ENCODE results near the gene EML2. TPM values are rescaled to one million over a fixed set of nuclear protein-coding genes. Genes with fewer than 3 reads are reported as not detected.
"Not testable (repeated sequence)": the region's sequence is repeated elsewhere in the genome, so short reads cannot be mapped to it uniquely, and the experiment has no call there.

Gene EML2
- total RNA-seq, 1 experiment from 2014 or later, result 28.4 TPM

- no peak for DNase-seq (ENCODE audit: low read depth)
Measured at GRCh38 chr19:45655073-45655472, 15.9 kb upstream of the EML2 start.

GRCh38 chr19:45653634-45654033 is 14.4 kb upstream of the EML2 start:
- no peak for DNase-seq (ENCODE audit: low read depth)

- no peak for DNase-seq (ENCODE audit: low read depth)
Measured at GRCh38 chr19:45650722-45651121, 11.5 kb upstream of the EML2 start.

- DNase-seq (ENCODE audit: low read depth), result no peak
Measured at GRCh38 chr19:45646345-45646698, 7.1 kb upstream of the EML2 start.

- peak; percentile 77 for DNase-seq (ENCODE audit: low read depth)
Measured at GRCh38 chr19:45645631-45646344, 6.6 kb upstream of the EML2 start.

GRCh38 chr19:45645068-45645630 is 6.0 kb upstream of the EML2 start:
- no peak for DNase-seq (ENCODE audit: low read depth)

GRCh38 chr19:45643927-45644771 is 5.0 kb upstream of the EML2 start:
- no peak for DNase-seq (ENCODE audit: low read depth)

- DNase-seq (ENCODE audit: low read depth), result peak; percentile 82
Measured at GRCh38 chr19:45643024-45643926, 4.1 kb upstream of the EML2 start.

GRCh38 chr19:45641274-45642105 is 2.3 kb upstream of the EML2 start:
- peak; percentile 94 for DNase-seq (ENCODE audit: low read depth)

- no peak for DNase-seq (ENCODE audit: low read depth)
Measured at GRCh38 chr19:45640849-45641273, 1.7 kb upstream of the EML2 start.

GRCh38 chr19:45637890-45638667 is 1.1 kb downstream of the EML2 start:
- DNase-seq (ENCODE audit: low read depth), result peak; percentile 28

GRCh38 chr19:45636902-45637301 is 2.3 kb downstream of the EML2 start:
- DNase-seq (ENCODE audit: low read depth), result no peak

GRCh38 chr19:45636275-45636674 is 2.9 kb downstream of the EML2 start:
- no peak for DNase-seq (ENCODE audit: low read depth)

- peak; percentile 74 for DNase-seq (ENCODE audit: low read depth)
Measured at GRCh38 chr19:45632468-45633196, 6.6 kb downstream of the EML2 start.

GRCh38 chr19:45630463-45630862 is 8.7 kb downstream of the EML2 start:
- peak; percentile 96 for DNase-seq (ENCODE audit: low read depth)

GRCh38 chr19:45629704-45630103 is 9.5 kb downstream of the EML2 start:
- DNase-seq (ENCODE audit: low read depth), result no peak

- DNase-seq (ENCODE audit: low read depth), result not testable (repeated sequence)
Measured at GRCh38 chr19:45628219-45628618, 11.0 kb downstream of the EML2 start.

GRCh38 chr19:45623984-45624383 is 15.2 kb downstream of the EML2 start:
- no peak for DNase-seq (ENCODE audit: low read depth)

- no peak for DNase-seq (ENCODE audit: low read depth)
Measured at GRCh38 chr19:45621976-45622503, 17.2 kb downstream of the EML2 start.
